GM19397 (cell line): ENCODE results near the gene RNASEH2A.

ENCODE experiments used
- ATAC-seq: cut with Tn5 transposase; IDR thresholded peaks from one replicate; pipeline ENCODE4 v1.9.1; 2021; ENCODE audit warnings: mild to moderate bottlenecking, moderate library complexity; ENCODE audit not compliant: unreplicated experiment

Gene RNASEH2A

DNA sequence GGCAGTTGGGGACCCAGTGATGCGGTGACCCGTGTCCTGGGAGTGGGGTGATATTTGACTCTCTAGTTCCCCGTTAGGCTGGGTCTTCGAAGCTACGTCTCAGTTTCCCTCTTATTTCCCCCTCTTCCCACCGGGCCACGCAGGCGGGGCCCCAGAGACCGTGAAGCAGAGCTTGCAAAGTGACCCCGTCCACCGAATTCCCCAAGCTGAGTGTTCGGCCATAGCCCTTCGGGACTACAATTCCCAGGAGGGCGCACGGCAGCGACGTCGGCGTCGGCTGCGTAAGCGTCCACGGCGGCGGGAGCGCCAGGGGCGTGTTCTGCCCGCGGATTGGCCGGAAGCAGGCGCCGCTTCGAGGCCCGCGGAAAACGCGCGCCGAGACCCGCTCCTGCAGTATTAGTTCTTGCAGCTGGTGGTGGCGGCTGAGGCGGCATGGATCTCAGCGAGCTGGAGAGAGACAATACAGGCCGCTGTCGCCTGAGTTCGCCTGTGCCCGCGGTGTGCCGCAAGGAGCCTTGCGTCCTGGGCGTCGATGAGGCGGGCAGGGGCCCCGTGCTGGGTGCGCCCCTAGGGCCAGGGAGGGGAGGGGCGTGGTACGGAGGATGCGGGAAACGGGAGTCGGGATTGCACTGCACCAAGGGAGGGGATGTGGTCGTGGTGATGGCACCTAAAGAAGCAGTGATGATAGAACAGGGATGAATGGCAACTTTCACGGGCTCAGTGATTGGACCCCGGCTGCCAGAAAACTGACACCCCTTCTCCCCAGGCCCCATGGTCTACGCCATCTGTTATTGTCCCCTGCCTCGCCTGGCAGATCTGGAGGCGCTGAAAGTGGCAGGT, at the start of gene RNASEH2A:
Gene RNASEH2A (plus strand): TSS at position 343 of the 840 bp plus-strand sequence. CDS start 90 bp downstream, at position 433.
- ATAC-seq, result peak; percentile 64

DNA sequence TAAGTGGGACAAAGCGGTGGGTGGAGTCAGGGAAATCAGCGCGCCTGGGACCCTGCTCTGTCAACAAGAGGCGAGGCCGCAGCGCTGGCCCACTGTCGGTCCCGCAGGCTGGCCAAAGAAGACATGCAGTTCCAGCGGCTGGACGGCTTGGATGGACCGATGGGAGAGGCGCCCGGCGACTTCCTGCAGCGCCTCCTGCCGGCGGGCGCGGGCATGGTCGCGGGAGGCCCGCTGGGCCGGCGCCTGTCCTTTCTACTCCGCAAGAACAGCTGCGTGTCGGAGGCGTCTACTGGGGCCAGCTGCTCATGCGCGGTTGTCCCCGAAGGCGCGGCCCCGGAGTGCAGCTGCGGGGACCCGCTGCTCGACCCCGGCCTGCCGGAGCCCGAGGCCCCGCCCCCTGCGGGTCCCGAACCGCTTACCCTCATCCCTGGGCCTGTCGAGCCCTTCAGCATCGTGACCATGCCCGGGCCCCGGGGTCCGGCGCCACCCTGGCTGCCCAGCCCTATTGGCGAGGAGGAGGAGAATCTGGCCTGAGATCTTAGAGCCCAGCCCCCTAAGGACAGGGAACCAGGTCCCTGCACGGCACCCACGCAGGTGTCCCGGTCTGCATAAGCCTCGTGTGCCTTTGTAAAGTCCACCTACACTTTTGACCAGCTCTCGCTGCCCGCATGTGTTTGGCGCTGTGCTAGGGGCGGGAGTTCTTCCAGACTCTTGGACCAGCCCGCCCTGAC, 48.7 kb upstream of the RNASEH2A start:
- ATAC-seq, result no peak

DNA sequence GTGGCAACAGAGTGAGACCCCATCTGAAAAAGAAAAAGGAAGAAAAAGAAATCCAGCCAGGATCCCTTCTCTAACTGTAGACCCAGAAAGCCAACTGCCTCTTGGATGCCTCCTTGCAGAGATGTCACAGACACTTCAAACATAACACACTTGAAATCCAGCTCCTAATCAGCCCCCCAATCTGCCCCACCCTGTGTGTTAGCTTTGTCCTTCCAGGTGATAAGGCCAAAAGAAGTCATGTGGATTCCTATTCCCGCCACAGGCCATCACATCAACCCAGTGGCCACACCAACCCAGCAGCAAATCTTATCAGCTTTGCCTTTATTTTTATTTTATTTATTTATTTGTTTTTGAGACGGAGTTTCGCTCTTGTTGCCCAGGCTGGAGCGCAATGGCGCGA, 46.7 kb upstream of the RNASEH2A start:
- no peak for ATAC-seq

DNA sequence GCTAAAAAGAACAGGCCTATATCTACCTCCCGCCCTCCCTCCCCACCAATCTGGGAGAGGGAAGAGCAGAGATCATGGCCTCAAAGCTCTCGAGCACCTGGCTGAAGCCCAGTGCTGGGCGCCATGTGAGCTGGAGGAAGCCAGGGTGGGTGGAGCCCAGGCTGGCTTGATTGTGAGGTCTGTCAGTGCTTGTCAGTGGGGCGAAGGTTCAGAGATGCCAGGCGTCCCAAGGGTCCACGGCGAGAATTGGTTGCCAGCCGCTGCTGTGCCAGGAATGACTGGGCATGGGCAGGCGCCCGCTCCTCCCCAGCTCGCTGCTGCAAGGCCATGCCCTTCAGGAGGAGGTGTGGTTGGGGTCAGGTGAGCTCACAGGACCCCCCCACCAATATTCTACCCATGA, 43.3 kb upstream of the RNASEH2A start:
- no peak for ATAC-seq

DNA sequence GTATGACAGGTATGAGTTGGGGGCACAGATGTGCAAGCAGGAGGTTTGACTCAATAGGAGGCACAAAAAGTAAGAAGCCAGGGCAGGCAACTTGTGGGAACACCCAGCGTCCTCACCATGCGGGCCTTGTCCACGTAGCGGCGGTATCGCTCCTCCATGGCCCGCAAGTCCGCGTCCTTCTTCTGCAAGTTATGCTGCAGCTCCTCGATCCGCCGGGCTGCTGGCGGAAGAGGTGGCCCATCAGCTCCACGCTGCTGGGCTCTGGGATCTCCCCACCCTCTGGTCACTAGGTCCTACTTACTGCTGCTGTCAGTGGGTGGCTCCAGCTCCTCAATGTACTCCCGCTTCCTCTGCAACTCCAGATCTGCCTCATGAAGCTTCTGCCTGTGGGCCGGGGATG, 41.7 kb upstream of the RNASEH2A start:
- no peak for ATAC-seq

DNA sequence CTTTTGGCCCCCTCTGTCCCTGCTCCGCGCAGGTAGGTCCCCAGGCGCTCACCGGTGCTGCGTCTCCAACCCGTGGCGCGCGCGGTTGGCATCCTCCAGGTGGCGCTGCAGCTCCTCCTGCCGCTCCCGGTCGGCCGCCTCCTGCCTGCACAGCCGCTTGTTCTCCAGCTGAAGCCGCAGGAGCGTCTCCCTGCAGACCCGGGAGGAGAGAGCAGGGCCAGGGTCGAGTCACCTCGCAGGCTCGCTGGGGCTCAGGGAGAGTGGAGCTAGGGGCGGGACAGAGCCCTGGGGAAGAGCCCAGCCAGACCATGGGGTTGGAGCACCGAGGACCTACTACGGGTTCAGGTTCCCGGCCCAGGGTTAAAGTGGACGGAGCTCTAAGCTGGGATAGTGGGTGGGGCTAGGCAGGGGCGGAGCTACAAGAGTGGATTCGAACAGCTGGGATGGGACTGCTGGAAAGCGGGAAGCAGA, 40.3 kb upstream of the RNASEH2A start:
- ATAC-seq, result no peak

DNA sequence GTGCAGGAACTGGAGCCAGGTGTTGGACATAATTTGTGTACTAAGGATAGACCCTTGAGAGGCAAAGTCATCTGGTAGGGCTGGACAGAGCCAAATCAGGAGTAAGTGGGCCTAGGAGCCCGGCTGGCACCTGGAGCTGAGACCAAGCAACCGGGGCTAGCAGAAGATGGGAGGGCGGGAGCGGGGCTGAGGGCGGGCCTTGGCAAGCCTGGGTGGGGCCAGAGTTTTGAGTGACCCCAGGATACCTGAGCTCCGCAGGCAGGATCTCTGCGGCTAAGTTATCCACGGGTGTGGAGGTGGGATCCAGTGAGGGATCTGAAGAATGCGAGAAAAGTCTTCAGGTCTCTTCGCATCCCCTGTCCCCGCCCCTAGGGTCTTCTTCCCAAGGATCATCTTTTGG, 39.2 kb upstream of the RNASEH2A start:
- ATAC-seq, result no peak

DNA sequence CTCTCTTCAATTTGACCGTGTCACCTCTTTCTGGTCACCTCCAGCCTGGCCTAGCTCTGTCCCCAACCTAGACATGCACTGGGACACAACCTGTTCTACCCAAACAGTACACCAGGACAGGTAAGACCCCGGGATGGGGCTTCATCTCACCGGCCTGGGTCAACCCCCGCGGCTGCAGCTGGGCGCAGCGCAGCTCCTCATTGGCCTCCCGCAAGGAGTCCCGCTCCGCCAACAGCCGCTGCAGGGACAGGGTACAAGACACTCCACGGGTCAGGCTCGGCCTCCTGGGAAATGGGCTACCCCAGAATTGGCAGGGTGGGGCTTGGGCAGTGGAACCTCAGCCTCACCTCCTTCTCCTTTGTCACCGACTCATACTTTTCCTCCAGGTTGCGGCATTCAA, 38.7 kb upstream of the RNASEH2A start:
- ATAC-seq, result no peak

DNA sequence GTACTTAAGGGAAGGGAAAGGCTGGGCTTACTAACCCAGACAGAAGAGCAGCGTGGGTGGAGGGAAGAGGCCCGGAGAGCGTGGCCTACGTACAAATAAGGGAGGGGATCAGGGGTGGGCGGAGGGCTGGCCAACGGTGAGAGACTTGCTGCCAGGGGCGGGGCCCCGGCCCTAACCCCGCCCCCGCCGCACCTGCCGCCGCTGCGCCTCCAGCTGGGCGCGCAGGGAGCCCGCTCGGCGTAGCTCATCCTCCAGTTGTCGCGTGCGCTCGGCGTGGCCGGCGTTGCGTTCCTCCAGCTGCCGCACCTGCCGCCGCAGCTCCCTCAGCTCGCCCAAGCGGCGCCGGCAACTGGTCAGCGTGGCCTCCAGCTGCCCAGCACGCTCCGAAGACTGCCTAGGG, 36.7 kb upstream of the RNASEH2A start:
- ATAC-seq, result no peak

DNA sequence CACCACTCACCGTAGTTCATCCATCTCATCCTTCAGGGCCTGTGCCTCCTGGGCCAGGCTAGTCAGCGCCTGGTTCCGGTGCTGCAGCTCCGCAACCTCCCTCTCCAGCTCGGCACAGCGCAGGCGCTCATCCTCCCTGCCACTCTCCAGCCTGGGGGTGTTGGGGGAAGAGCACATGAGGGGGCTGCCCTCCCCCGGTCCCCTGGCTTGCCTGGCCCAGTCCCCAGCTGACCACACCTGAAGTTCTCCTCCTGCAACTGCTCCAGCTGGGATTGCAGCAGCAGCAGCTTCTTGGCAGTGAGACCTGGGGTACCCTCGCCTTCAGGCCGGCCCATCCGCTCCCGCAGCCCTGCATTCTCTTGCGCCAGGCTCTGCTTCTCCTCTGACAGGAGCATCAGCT, 35.5 kb upstream of the RNASEH2A start:
- no peak for ATAC-seq

DNA sequence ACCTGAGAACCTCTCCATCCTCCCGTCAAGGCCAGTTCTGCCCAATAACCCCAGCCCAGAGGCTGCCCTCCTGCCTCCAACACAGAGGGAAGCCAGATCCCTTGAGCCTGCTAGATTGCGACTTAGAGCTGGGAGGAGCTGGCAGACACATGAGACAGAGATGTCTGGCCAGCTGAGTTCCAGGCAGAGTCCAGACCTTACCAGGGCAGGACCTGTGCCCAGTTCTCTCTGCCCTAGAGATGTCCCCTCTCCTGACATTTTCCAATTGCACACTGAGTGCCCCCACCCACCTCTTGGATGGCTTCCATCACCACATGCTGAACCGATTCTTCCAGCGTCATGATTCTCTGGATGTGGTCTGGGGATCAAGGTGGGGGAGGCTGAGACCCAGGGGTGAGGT, 34.1 kb upstream of the RNASEH2A start:
- no peak for ATAC-seq

DNA sequence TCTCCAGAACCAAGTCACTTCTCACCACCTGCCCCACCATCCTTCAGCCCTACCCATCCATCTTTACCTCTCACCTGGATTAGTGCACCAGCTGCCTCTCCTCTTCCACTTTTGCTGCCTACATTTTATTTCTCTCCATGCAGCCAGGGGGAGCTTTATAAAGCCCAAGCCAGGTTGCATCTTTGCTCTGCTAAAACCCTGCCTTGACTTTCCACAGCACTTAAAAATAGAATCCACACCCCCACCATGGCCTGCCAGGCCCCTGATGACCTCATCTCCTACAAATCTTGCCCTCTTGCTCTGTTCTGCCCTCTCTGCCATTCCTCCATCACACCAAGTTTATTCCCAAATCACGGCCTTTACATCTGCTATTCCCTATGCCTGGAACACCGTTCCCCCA, 32.8 kb upstream of the RNASEH2A start:
- no peak for ATAC-seq

DNA sequence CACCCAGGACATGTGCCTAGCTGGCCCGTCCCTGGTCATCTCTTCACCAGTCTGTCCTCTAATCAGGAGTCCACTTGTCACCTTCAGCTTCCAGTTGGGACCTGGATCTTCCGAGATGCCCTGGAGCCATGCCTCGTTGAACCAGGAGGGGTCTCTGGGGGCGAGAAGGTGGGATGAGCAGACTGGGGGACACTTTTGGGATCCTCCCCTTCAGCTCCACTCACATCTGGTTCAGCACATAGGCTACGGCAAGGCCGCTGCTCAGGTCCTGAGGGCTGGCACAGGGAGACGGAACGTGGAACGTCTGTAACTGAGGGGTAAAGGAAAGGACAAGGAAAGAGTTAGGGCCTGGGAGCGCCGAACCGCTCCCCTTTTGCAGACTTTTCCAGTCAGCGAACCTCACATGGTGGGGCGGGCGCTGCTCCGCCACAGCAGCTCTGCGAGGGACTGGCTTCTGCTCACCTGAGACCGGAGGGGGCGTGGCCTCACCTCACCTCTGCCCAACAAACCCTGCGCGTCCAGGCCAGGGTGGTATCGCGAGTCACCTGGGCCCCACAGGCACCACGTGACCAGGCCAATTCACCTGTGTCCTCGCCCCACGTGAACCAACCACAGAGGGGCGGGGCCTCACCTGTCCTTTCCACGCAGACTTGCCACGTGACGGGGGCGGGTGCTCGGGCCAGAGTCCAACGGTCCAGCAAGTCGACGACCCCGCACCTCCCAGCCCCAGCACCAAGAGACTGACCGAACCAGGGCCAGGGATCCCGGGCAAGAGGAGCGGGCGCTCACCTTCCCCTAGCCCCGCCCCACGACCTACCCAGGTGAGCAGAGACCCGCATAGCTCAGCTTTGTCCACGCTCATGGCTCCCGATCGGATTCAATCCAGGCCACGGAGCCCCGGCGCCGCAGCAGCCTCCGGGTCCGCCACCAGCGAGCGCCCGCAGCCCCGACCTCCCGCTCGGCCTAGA, 31.5 kb upstream of the RNASEH2A start, which contains the start of gene HOOK2:
Gene HOOK2 (minus strand): TSS at position 965 of the 968 bp plus-strand sequence. CDS start 103 bp downstream, at position 862.
- no peak for ATAC-seq

DNA sequence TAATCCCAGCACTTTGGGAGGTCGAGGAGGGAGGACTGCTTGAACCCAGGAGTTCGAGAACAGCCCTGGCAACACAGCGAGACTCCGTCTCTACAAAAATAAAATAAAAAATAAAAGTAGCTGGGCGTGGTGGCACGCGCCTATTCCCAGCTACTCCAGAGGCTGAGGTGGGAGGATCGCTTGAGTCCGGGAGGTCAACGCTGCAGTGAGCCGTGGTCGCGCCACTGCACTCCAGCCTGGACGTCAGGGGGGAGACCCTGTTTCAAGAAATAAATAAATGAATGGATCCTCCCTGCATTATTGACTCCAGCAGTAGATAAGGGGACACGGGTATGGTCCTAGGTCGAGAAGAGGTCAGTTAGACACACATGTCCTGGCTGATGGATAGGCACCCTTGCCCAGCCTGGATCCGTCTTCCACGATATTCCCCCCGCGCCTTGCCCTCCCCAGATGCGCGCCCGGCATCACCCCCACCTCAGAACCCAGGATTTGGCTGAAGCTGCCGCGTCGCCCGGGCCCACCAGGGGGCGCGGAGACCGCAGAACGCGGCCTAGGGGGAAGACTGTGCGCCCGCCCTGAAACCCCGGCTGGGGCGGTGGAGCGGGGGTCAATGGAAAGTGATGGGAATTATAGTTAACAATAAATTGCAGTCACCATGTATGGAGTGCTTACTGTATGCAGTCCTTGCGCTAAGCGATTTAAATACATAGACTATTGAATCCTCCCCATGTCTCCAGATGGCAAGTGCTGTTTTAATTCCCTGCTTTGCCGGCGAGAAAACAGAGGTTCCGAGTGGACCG, 29.0 kb upstream of the RNASEH2A start:
- peak; percentile 33 for ATAC-seq

DNA sequence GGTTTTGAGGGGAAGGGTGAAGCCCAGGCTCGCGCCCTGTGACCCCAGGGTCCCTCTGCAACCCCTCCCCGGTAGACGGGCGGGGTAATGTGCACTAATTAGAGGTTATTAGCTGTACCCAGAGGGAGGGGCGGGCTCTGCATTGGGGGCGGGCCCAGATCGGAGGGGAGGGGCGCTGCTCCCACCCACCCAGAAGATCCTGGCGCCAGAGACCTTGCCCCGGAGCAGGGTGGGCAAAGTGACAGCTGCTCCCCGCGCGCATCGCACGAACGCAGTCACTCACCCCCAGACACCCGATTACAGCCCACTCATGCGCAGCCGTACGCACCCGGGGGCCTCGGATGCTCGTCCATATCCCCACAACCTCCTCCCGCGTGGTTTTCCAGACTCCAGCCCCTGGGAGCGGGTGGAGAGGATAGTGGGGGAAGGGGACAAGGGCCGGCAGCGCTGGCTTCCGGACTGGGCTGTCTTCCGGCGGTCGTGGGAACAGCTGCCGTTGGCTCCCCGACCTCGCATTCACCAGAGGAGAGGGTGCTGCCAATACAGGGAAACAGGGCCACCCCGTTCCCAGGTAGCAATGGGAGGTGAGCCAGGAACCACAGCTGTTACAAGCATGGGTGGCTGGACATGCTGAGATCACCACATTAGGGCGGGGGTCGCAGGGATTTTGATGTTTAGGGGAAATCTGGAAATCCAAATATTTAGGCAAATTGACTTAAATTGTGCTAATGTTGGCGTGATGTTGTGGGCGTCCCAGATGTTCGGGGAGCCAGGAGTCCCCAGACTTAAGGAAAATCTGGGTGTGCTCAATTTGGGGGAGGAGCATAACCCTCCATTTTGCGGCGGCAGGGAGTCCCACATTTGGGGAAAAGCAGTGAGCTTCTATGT, 28.1 kb upstream of the RNASEH2A start:
- ATAC-seq, result no peak

DNA sequence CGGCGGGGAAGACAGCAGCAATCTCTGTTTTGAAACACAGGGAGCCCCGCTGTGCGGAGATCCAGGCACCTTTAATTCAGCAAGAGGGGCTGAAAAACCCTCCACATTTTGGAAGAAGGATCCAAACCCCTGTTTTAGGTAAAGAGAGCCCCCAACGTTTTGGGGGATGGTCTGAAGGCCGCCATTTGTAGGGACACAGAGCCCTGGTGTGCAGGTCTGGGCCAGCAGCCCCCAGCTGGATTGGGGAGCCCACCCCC, 27.6 kb upstream of the RNASEH2A start:
- no peak for ATAC-seq

DNA sequence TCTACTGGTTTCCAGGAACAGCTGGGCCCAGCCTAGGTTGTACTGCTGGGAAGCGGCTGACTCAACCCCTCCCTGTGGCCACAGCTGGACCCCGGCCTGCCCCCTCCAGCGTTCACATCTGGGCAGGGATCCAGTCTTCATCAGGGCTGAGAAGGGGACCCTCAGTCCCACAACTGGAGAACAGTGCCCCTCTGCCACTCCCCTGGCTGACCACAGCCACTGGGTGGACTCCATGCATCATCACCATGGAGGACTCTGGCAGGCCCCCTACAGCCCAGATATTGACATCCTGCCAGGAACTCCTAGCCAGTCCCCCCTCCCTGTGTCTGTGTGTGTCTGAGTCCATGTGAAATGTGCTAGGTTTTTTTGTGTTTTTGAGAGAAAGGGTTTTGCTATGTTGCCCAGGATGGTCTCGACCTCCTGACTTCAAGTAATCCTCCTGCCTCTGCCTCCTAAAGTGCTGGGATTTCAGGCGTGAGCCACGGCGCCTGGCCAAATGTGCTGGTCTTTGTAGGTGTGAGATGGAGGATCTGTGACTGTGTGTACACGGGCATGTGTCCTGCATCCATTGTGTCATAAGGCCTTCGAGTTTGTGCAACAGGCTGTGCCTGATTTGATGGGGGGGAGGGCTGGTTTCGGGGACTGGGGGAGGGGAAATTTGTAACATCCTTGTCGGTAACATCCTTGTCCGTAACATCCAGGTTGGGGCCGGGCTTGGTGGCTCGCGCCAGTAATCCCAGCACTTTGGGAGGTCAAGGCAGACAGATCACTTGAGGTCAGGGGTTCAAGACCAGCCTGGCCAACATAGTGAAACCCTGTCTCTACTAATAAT, 27.0 kb upstream of the RNASEH2A start:
- ATAC-seq, result no peak

DNA sequence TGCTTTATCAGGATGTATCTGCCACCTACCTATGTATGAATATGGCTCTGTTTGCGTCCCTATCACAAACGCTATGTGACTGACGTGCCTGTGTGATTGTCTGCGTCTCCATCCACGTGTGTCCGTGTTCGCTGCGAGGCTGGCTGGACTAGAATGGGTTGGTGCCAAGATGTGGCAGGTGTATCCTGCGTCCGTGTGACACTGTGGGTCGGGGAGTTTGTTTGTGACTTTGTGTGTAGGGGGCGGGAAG, 24.3 kb upstream of the RNASEH2A start:
- ATAC-seq, result no peak
